HCT116 (cell line): ENCODE results near the gene GALC. TPM values are rescaled to one million over a fixed set of nuclear protein-coding genes. Genes with fewer than 3 reads are reported as not detected.

Source experiments
- ATAC-seq: fragments of 200-7000 bp; cut with Tn5 transposase; 2 replicates; pipeline ENCODE4 v1.9.1; 2020; ENCODE audit warnings: mild to moderate bottlenecking, moderate library complexity
- BruUV-seq: library from RNA; stranded (reverse); fragments of 400-500 nt; replicated peaks from 2 replicates; lab custom pipeline; 2021; lab: Mats Ljungman, UMichigan
- CTCF ChIA-PET: fragments of 300-600 bp; sonication (Branson Sonifier 250); formaldehyde crosslinking; loops from one replicate; lab custom pipeline; 2021; ENCODE audit warnings: antibody characterized with exemption; lab: Charles Lee
- POLR2A ChIA-PET: fragments of 300-600, 350-600 bp; sonication (Branson Sonifier 250); formaldehyde crosslinking; loops from one replicate; lab custom pipeline; 2021; ENCODE audit warnings: antibody characterized with exemption; lab: Charles Lee
- RAD21 ChIA-PET, 2 experiments: fragments of 300-600 bp; sonication (Branson Sonifier 250); formaldehyde crosslinking; loops; one replicate each; lab custom pipeline; 2023; ENCODE audit warnings: low total read pairs in 2 of 2; ENCODE audit not compliant: uncharacterized antibody in 2 of 2, unreplicated experiment in 2 of 2, low non-redundant PET in 1 of 2; lab: Charles Lee
- DNase-seq: peaks from one replicate; pipeline ENCODE4 v3.0.0-alpha.2; 2010; ENCODE audit warnings: low read depth, low spot score
- H2AFZ ChIP-seq: fragments of 200-600 bp; shearing (Covaris generic), sonication (generic); 2 replicates; pipeline ENCODE4 v1.6.1; 2017; ENCODE audit warnings: low read depth, mixed run types, mixed read lengths, antibody characterized with exemption, low read length; ENCODE audit not compliant: poor library complexity, severe bottlenecking
- H3K27ac ChIP-seq: 2 replicates; pipeline ENCODE4 v1.5.1; 2012; ENCODE audit warnings: low read depth, low read length
- H3K27me3 ChIP-seq: fragments of 200-600 bp; sonication (generic); 2 replicates; pipeline ENCODE4 v1.6.1; 2016; ENCODE audit warnings: mixed run types, low read length, mixed read lengths; ENCODE audit not compliant: insufficient read depth
- H3K36me3 ChIP-seq, 2 experiments: fragments of 200-500 bp in 1 of 2; fragments of 200-600 bp in 1 of 2; sonication (Bioruptor generic) in 1 of 2; sonication (generic) in 1 of 2; 2 replicates each; pipeline versions ENCODE4 v1.5.1 to v1.6.1; 2014 to 2016; ENCODE audit warnings: low read length in 2 of 2, inconsistent platforms in 1 of 2, mixed read lengths in 1 of 2, mixed run types in 1 of 2; ENCODE audit not compliant: insufficient read depth in 2 of 2, control insufficient read depth in 1 of 2
- H3K4me1 ChIP-seq, 2 experiments: fragments of 200-600 bp in 1 of 2; sonication (generic) in 1 of 2; 2 replicates each; pipeline versions ENCODE4 v1.5.1 to v1.6.1; 2012 to 2017; ENCODE audit warnings: low read length in 2 of 2, inconsistent platforms in 1 of 2, mild to moderate bottlenecking in 1 of 2, mixed read lengths in 1 of 2, mixed run types in 1 of 2, moderate library complexity in 1 of 2; ENCODE audit not compliant: insufficient read depth in 2 of 2, control insufficient read depth in 1 of 2
- H3K4me2 ChIP-seq: fragments of 200-600 bp; sonication (generic); 2 replicates; pipeline ENCODE4 v1.6.1; 2017; ENCODE audit warnings: mixed run types, low read length, mixed read lengths
- H3K4me3 ChIP-seq, 2 experiments: fragments of 200-600 bp in 1 of 2; sonication (generic) in 1 of 2; replicated peaks in 1 of 2; 2 replicates each; pipeline ENCODE4 v1.5.1; 2011 to 2016; ENCODE audit warnings: low read length in 2 of 2, control low read depth in 1 of 2, low read depth in 1 of 2, mild to moderate bottlenecking in 1 of 2, mixed read lengths in 1 of 2, mixed run types in 1 of 2
- H3K79me2 ChIP-seq: fragments of 200-600 bp; sonication (generic); 2 replicates; pipeline ENCODE4 v1.6.1; 2017; ENCODE audit warnings: mild to moderate bottlenecking, mixed run types, low read length, moderate library complexity, mixed read lengths; ENCODE audit not compliant: insufficient read depth
- H3K9ac ChIP-seq: fragments of 200-600 bp; sonication (generic); 2 replicates; pipeline ENCODE4 v1.6.1; 2016; ENCODE audit warnings: low read length, mixed read lengths
- H3K9me2 ChIP-seq: fragments of 200-600 bp; sonication (generic), shearing (Covaris generic); 2 replicates; pipeline ENCODE4 v1.6.1; 2017; ENCODE audit warnings: mixed run types, mild to moderate bottlenecking, moderate library complexity; ENCODE audit not compliant: insufficient read depth
- H3K9me3 ChIP-seq, 2 experiments: fragments of 200-500 bp in 1 of 2; fragments of 200-600 bp in 1 of 2; sonication (Bioruptor generic) in 1 of 2; sonication (generic) in 1 of 2; 2 replicates each; pipeline ENCODE4 v1.6.1; 2014 to 2017; ENCODE audit warnings: low read length in 2 of 2, mixed read lengths in 2 of 2, inconsistent platforms in 1 of 2, low read depth in 1 of 2, mild to moderate bottlenecking in 1 of 2, mixed run types in 1 of 2, moderate library complexity in 1 of 2; ENCODE audit not compliant: control insufficient read depth in 1 of 2, insufficient read depth in 1 of 2
- H4K20me1 ChIP-seq: fragments of 200-600 bp; sonication (generic), shearing (Covaris generic); 2 replicates; pipeline ENCODE4 v1.6.1; 2017; ENCODE audit warnings: mixed run types, mild to moderate bottlenecking, moderate library complexity; ENCODE audit not compliant: insufficient read depth
- CBX3 ChIP-seq: IDR thresholded peaks from 2 replicates; pipeline ENCODE4 v1.6.1; 2012; ENCODE audit warnings: low read depth
- CEBPB ChIP-seq: IDR thresholded peaks from 2 replicates; pipeline ENCODE4 v1.6.1; 2012; ENCODE audit warnings: low read depth
- EGR1 ChIP-seq: IDR thresholded peaks from 2 replicates; pipeline ENCODE4 v1.6.1; 2012; ENCODE audit warnings: low read depth
- ELF1 ChIP-seq: IDR thresholded peaks from 2 replicates; pipeline ENCODE4 v1.6.1; 2012; ENCODE audit warnings: low read depth, borderline replicate concordance
- EZH2 ChIP-seq: fragments of 200-600 bp; sonication (generic); IDR thresholded peaks from 2 replicates; pipeline ENCODE4 v1.6.1; 2017; ENCODE audit warnings: antibody characterized with exemption, mixed run types
- EZH2phosphoT487 ChIP-seq: fragments of 200-600 bp; IDR thresholded peaks from 2 replicates; pipeline ENCODE4 v1.6.1; 2018; ENCODE audit warnings: antibody characterized with exemption, borderline replicate concordance
- FOSL1 ChIP-seq: IDR thresholded peaks from 2 replicates; pipeline ENCODE4 v1.6.1; 2012; ENCODE audit warnings: low read depth
- JUND ChIP-seq: IDR thresholded peaks from 2 replicates; pipeline ENCODE4 v1.6.1; 2012
- POLR2A ChIP-seq: IDR thresholded peaks from 2 replicates; pipeline ENCODE4 v1.7.0; 2011; ENCODE audit warnings: borderline replicate concordance; ENCODE audit not compliant: insufficient read depth, insufficient read length; ENCODE audit errors: extremely low read depth
- POLR2AphosphoS5 ChIP-seq: IDR thresholded peaks from 2 replicates; pipeline ENCODE4 v1.6.1; 2011; ENCODE audit warnings: mild to moderate bottlenecking, low read depth, low read length, moderate library complexity
- RAD21 ChIP-seq: IDR thresholded peaks from 2 replicates; pipeline ENCODE4 v1.6.1; 2012; ENCODE audit warnings: low read depth, mild to moderate bottlenecking
- SIN3A ChIP-seq: IDR thresholded peaks from 2 replicates; pipeline ENCODE4 v1.6.1; 2012; ENCODE audit warnings: low read depth
- SP1 ChIP-seq: IDR thresholded peaks from 2 replicates; pipeline ENCODE4 v1.6.1; 2012; ENCODE audit warnings: low read depth
- SRF ChIP-seq: IDR thresholded peaks from 2 replicates; pipeline ENCODE4 v1.6.1; 2012; ENCODE audit warnings: low read depth
- YY1 ChIP-seq: IDR thresholded peaks from 2 replicates; pipeline ENCODE4 v1.6.1; 2011; ENCODE audit warnings: low read length, low read depth, moderate library complexity, mild to moderate bottlenecking; ENCODE audit not compliant: insufficient replicate concordance; ENCODE audit errors: extremely low read depth
- ZNF274 ChIP-seq: fragments of 200-500 bp; sonication (Bioruptor generic); IDR thresholded peaks from 2 replicates; pipeline ENCODE4 v1.6.1; 2014; ENCODE audit warnings: mild to moderate bottlenecking, low read depth, low read length, inconsistent platforms
- intact Hi-C: fragments of 100-400 bp; cut with micrococcal nuclease; formaldehyde crosslinking; loops from 2 replicates; pipeline ENCODE4 v1.10.0; 2022
- total RNA-seq: library from RNA; stranded (reverse); gene quantifications from one replicate; pipeline ENCODE4 v1.2.1, GENCODE V29; 2021; ENCODE audit not compliant: unreplicated experiment
- TF ChIP-seq, protein P1 (sequence below), 3 experiments: fragments of 200-600 bp in 1 of 3; sonication (generic) in 1 of 3; IDR thresholded peaks in 2 of 3; conservative IDR thresholded peaks in 1 of 3; 2 replicates each; pipeline ENCODE4 v1.5.1; 2012 to 2017; ENCODE audit warnings: low read depth in 2 of 3, low read length in 2 of 3, antibody characterized with exemption in 1 of 3, borderline replicate concordance in 1 of 3, control low read depth in 1 of 3, mild to moderate bottlenecking in 1 of 3, mixed read lengths in 1 of 3, mixed run types in 1 of 3, moderate library complexity in 1 of 3; ENCODE audit not compliant: insufficient read depth in 1 of 3
- TF ChIP-seq, protein P2 (sequence below): IDR thresholded peaks from 2 replicates; pipeline ENCODE4 v1.6.1; 2011; ENCODE audit warnings: mild to moderate bottlenecking, low read length, moderate library complexity; ENCODE audit not compliant: insufficient replicate concordance; ENCODE audit errors: extremely low read depth
- TF ChIP-seq, protein P3 (sequence below): IDR thresholded peaks from 2 replicates; pipeline ENCODE4 v1.6.1; 2012

Gene GALC
- total RNA-seq, 1 experiment from 2014 or later = 0.59 TPM

DNA sequence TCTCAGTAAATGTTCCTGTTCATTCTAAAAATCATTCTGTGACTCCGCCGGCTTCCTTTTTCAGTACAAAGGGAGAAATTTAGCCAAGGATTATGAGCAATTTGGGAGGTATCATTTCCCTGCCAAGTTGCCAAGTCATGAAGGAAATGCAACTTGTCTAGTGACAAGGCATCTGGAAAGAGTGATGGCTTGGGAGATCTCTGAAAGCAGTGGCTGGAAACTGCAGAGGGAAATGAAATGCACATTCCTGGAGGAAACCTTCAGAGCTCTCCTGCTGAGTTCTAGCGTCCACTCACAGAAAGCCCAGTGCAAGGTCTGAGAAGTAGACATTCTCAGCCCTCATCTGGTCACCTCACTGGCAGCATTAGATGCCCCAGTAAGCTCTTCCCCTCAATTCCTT is 91.7 kb downstream of the GALC start:
- TF ChIP-seq EZH2phosphoT487 = no peak
- no peak for TF ChIP-seq JUND
- TF ChIP-seq EZH2 = no peak
- TF ChIP-seq ZNF274 = no peak
- TF ChIP-seq SIN3A = no peak
- TF ChIP-seq, protein P1, sequence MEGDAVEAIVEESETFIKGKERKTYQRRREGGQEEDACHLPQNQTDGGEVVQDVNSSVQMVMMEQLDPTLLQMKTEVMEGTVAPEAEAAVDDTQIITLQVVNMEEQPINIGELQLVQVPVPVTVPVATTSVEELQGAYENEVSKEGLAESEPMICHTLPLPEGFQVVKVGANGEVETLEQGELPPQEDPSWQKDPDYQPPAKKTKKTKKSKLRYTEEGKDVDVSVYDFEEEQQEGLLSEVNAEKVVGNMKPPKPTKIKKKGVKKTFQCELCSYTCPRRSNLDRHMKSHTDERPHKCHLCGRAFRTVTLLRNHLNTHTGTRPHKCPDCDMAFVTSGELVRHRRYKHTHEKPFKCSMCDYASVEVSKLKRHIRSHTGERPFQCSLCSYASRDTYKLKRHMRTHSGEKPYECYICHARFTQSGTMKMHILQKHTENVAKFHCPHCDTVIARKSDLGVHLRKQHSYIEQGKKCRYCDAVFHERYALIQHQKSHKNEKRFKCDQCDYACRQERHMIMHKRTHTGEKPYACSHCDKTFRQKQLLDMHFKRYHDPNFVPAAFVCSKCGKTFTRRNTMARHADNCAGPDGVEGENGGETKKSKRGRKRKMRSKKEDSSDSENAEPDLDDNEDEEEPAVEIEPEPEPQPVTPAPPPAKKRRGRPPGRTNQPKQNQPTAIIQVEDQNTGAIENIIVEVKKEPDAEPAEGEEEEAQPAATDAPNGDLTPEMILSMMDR (IDR thresholded peaks at IDR 0.05 in 2 of 3, conservative IDR thresholded peaks at IDR 0.05 in 1 of 3; ENCODE audit: borderline replicate concordance in 1 of 3, insufficient read depth in 1 of 3, low read depth in 2 of 3, low read length in 2 of 3) = no peak
- TF ChIP-seq SP1 = no peak
- TF ChIP-seq CEBPB = no peak
- no peak for TF ChIP-seq SRF
- TF ChIP-seq CBX3 = no peak
- no peak for TF ChIP-seq FOSL1
- ChIA-PET CTCF (no interaction called here), RAD21 (no interaction called here), POLR2A (no interaction called here)
- Histone ChIP-seq H3K9me3 (no peaks in the 10 kb centered on the region), H3K36me3 (no peaks in the 10 kb centered on the region), H3K9me2 (no peaks in the 10 kb centered on the region), H3K4me2 (no peak overlapping the region), H3K27me3 (no peaks in the 10 kb centered on the region), H3K4me1 (no peaks in the 10 kb centered on the region), H3K27ac (no peak overlapping the region), H4K20me1 (no peaks in the 10 kb centered on the region), H3K9ac (no peak overlapping the region), H3K4me3 (no peak overlapping the region), H3K79me2 (no peaks in the 10 kb centered on the region), H2AFZ (no peak overlapping the region)
- intact Hi-C loops = no loop called here
- no peak for DNase-seq
- ATAC-seq = no peak
- no TSS peak for BruUV-seq

DNA sequence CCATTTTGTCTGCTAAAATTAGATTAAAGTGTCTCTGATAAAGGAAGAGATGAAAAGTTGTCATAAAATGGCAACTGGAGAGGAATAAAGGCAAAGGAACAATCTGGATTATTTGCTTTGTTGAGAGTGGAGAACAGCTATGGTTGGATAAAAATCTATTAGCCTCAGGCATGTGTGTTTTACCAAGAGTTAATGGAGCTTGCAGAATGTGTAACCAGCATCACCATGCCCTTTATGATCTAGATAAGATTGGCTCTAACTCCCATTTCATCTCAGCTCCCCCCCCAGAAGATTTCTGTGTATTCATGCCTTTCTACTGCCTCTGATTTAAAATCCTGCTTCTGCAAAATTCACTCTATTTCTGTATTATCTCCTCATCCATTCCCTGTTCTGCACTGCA is 93.8 kb downstream of the GALC start:
- ATAC-seq = no peak
- Histone ChIP-seq H3K36me3 (no peaks in the 10 kb centered on the region), H3K4me1 (no peaks in the 10 kb centered on the region), H3K9me3 (no peaks in the 10 kb centered on the region), H2AFZ (no peak overlapping the region), H3K27ac (no peak overlapping the region), H3K4me3 (no peak overlapping the region), H3K79me2 (no peaks in the 10 kb centered on the region), H4K20me1 (no peaks in the 10 kb centered on the region), H3K27me3 (no peaks in the 10 kb centered on the region), H3K4me2 (no peak overlapping the region), H3K9me2 (no peaks in the 10 kb centered on the region), H3K9ac (no peak overlapping the region)
- CTCF ChIA-PET = no interaction called here
- POLR2A ChIA-PET = no interaction called here
- intact Hi-C loops = no loop called here
- no peak for DNase-seq
- RAD21 ChIA-PET = no interaction called here
- BruUV-seq = no TSS peak
- TF ChIP-seq EGR1 (no peak), CEBPB (no peak), POLR2AphosphoS5 (no peak), SP1 (no peak), JUND (no peak), ZNF274 (no peak), YY1 (no peak), EZH2phosphoT487 (no peak), FOSL1 (no peak), ELF1 (no peak), RAD21 (no peak), POLR2A (no peak), CBX3 (no peak)
- TF ChIP-seq, protein P2, sequence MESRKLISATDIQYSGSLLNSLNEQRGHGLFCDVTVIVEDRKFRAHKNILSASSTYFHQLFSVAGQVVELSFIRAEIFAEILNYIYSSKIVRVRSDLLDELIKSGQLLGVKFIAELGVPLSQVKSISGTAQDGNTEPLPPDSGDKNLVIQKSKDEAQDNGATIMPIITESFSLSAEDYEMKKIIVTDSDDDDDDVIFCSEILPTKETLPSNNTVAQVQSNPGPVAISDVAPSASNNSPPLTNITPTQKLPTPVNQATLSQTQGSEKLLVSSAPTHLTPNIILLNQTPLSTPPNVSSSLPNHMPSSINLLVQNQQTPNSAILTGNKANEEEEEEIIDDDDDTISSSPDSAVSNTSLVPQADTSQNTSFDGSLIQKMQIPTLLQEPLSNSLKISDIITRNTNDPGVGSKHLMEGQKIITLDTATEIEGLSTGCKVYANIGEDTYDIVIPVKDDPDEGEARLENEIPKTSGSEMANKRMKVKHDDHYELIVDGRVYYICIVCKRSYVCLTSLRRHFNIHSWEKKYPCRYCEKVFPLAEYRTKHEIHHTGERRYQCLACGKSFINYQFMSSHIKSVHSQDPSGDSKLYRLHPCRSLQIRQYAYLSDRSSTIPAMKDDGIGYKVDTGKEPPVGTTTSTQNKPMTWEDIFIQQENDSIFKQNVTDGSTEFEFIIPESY = no peak
- TF ChIP-seq, protein P3, sequence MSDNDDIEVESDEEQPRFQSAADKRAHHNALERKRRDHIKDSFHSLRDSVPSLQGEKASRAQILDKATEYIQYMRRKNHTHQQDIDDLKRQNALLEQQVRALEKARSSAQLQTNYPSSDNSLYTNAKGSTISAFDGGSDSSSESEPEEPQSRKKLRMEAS = no peak
